Dedifferentiated amniotic fluid mesenchymal stem cell (primary cell): Measurements from ENCODE around the gene MAIP1.

Source experiments
- DNase-seq: peaks from one replicate; pipeline ENCODE4 v3.0.0-alpha.2; 2016; ENCODE audit errors: extremely low spot score

The MAIP1 gene

GRCh38 chr2:199950396-199950795 is 5.0 kb upstream of the MAIP1 start:
- DNase-seq = no peak

- no peak for DNase-seq
Measured at GRCh38 chr2:199951023-199951422, 4.4 kb upstream of the MAIP1 start.

DNA sequence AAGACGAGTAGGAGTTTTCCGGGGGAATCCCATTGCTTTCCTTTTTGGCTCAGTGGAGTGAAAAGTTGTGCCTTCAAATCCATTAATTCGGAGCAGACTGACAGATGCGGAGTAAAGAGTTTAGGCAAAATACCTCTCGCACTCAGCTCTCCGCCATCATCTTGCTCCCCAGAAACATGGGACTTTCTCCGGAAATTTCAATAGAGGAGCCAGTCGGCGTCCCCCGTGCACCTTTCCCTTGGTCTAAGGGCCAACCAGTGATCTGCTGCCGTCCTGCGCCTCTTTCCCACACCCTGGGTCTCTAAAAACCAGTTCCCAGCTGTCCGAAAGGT is 409 bp upstream of the MAIP1 start:
- no peak for DNase-seq

DNA sequence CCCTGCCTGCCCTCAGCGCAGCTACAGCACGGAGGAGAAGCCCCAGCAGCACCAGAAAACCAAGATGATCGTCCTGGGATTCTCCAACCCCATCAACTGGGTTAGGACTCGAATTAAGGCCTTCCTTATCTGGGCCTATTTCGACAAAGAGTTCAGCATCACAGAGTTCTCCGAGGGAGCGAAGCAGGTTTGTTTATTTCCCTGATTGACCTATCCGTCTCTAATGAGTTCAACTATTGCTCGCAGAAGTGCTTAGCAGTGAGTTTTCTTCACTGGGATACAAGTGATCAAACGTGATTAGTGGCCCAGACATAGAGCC is 639 bp downstream of the MAIP1 start:
- DNase-seq = no peak

DNA sequence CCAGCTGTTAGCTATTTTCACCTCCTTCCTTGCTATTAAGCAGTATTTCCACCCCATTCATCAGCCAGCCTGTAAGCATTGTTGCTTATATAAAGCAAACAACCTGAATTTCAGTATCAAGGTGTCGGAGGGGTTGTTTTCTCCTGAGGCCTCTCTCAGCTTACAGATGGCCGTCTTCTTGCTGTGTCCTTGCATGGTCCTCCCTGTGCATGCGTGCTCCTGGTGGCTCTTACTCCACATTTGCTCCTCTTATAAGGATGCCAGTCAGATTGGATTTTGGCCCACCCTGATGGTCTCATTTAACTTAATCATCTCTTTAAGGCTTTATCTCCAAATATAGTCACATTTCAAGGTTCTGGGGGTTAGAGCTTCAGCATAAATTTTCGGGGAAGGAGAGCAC is 2.6 kb downstream of the MAIP1 start:
- no peak for DNase-seq

DNA sequence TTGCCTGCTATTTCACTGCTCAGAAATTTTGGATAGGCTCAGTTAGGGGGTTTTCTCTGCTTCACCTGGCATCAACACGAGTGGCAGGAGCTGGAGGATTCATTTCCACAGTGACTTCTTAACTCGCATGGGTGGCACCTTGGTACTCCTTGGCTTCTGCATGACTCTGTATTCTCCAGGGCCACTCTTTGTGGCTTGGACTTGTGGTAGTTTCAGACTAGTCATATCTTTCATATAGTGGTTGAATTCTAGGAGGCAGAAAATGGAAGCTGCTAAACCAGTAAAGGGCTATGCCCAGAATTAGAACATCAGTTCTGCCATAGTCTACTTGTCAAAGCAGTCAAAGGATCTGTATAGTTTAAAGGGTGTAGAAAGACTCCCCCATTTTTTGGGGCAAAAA is 6.8 kb downstream of the MAIP1 start:
- DNase-seq = no peak

- no peak for DNase-seq
Measured at GRCh38 chr2:199966405-199966804, 11.0 kb downstream of the MAIP1 start.

DNA sequence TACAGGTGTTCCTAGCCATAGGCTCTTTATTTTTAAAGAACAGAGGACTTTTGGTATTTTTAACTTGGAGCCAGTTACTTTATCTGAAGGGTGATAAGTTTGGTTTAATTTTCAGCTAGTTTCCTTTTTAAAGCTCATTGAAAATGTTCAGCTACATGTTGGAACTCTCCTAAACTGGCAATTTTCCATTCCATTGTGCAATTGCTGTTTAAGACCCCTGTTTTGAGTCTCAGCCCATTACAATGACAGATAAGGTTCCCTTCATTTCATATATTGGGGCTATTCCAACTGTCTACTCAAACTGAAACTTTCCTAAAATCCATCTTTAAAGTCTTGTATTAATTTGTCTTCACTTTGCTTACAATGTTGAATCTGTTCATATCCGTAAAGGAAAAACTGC is 11.6 kb downstream of the MAIP1 start:
- DNase-seq = no peak

DNA sequence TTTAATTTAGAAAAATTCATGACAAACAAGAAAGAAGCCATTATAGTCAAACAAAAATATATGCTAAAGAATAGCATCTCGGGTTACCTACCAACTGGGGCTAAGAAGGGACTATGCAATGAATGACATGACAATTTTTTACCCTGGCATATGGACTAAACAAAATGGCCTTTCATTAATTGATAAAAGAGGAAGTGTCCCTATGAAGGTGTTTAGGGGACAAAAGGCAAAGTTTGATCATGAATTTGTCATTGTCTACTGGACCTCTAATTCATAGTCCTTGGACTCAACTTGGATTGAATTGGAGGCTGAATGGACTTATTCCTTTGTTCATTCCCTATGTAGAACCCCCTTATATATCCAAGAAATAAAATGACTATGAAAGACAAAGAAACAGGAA is 12.7 kb downstream of the MAIP1 start:
- DNase-seq = no peak

- no peak for DNase-seq
Measured at GRCh38 chr2:199972088-199972626, 16.8 kb downstream of the MAIP1 start.

- peak; percentile 82 for DNase-seq
Measured at GRCh38 chr2:199973703-199974102, 18.3 kb downstream of the MAIP1 start.

- DNase-seq = peak; percentile 90
Measured at GRCh38 chr2:199975273-199975895, 20.0 kb downstream of the MAIP1 start.

DNA sequence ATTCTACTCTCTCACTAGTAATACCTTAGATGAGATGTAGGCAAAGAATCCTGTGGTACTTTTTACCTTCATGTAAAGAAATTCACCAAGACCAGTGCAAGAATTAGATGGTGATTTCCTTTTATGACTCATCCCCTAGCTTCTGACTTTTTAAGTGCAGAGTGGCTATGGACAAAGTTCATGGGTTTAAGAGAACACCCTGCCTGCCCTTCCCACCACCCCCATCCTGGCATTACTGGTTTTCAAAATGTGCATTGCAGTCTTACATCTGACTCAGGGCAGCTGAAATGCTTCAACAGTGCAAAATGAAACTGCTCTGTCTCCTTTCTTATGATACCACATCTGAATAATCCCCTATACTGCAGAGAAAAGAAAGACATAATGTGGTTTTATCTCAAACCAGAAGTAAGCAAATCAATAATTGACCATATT is 22.6 kb downstream of the MAIP1 start:
- peak; percentile 39 for DNase-seq

GRCh38 chr2:199979398-199979797 is 24.0 kb downstream of the MAIP1 start:
- no peak for DNase-seq

DNA sequence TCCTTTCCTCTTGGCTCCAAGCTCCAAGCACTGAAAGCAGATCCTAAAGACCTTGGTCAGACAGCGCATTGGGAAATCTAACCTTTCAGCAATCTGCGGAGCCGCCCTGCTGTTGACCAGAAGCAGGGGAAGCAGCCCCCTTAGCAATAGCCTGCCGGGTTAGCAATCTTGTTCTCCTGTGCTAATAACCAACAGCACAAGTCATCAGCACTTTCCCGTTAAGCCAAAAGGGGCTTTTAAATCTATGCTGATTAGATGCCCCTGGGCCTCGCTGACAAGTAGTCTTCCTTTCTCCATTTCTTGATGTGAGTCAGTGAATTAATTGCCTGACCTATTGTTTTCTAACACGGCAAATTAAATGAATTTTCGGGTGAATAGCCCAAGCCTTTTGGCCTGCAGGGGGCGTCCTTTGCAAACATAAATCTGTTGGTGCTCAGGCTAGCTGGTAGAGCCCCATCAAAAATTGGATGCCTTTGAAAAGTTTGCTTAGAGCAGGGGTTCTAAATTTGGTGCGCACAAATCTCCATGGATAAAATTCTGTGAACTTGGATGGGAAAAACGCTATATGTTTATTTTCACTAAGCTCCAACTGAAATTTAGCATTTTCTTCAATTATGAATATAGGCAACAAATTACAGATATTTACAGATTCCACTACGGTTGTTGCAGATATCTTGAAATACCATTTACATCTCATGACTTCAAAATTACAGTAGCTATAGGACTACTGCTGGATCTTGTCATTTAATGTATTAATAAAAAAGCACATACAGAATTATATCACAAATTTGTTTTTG is 24.6 kb downstream of the MAIP1 start:
- peak; percentile 92 for DNase-seq

GRCh38 chr2:199982126-199982843 is 26.9 kb downstream of the MAIP1 start:
- no peak for DNase-seq

DNA sequence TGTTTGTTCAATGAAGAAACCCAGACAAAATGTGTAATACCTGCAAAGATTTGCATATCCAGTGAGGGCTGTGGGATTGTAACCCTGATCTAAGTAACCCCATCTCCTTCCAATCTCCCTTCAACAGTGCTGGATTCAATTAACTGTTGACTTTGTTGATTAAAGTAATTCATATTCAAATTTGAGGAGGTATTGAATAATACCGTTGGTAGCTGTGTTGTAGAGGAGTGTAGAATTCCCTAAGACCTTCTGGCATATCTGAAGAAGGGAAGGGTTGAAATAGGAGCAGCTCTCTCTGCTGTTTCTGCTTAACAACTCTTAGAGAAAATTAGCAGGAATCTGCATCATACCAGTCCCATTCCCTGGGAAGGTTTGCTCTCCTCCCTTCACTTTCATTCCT is 28.2 kb downstream of the MAIP1 start:
- DNase-seq = no peak

DNA sequence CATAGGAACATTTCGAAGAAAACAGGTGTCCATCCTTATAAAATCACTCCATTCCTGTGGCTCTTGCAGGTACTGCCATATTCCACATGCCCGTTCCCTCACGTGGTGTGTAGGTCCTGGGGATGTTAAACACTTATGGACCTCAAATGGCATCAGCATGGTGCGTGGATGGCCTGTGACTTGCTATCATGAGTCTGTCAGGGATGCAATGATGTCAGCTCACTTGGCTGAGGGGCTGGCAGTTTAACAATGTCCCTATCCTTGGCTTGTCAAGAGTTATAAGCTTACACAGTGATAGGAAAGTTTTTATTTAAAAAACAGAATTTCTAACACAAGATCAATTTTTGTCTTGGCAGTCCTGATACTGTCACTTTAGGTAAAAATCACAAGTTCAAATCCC is 28.8 kb downstream of the MAIP1 start:
- no peak for DNase-seq

DNA sequence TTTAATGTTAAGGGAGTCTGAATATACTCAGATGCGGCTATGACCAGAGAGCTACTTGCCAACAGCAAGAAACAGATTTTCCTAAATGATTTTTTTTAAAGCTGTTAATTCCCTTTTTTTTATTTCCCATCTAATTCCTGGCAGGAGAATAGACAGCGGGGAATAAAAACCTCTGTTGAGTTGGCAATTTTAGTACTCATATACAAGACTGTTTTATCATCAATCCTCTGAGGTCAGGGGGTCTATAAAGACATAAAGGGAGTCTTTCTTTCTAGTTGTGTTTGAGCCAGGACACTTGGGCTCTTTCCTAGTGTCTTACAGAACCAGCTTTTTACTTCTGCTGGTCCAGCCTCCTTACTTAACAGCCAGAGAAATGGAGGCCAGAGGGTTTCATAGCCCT is 29.4 kb downstream of the MAIP1 start:
- no peak for DNase-seq

- peak; percentile 51 for DNase-seq
Measured at GRCh38 chr2:199985625-199986207, 30.3 kb downstream of the MAIP1 start.

DNA sequence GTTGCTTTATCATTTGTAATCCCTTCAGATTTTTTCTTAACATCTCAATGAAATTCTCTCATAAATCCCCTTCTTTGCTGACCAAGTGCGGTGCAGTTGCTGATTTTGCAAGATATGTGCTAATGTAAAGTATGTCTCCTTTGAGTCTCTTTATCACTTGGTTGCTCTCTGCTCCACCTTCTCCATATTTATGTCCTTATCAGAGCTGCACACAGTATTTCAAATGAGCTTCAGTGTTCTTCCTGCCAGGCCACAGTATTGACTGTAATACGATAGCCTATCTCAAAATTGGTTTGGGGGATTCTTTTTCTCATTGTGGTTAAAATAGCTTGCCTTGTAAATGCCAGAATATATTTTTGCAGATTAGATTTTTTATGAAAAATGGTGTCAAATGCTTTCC is 32.2 kb downstream of the MAIP1 start:
- DNase-seq = no peak

GRCh38 chr2:199988151-199988550 is 32.8 kb downstream of the MAIP1 start:
- no peak for DNase-seq

GRCh38 chr2:199989822-199990221 is 34.4 kb downstream of the MAIP1 start:
- DNase-seq = no peak
